Measurements from ENCODE around the gene CORO2B. TPM values are rescaled to one million over a fixed set of nuclear protein-coding genes. Genes with fewer than 3 reads are reported as not detected.

CORO2B gene
- total and polyA plus RNA-seq, 2 of the 4 experiments (the other 2 are of a cell fraction): 9.3 to 39.3 TPM

- Histone ChIP-seq H3K4ac (ENCODE audit: low read depth, low read length) (no peak overlapping the region), H3K9me1 (ENCODE audit: insufficient read depth, low read length) (no peaks in the 10 kb centered on the region), H4K8ac (ENCODE audit: low read depth in 2 of 2, low read length in 2 of 2) (no peak overlapping the region), H3K27me3 (ENCODE audit: control insufficient read depth, insufficient read depth, low read length) (peaks cover 21% of the 10 kb centered on the region), H2BK5ac (ENCODE audit: low read depth, low read length, poor library complexity, severe bottlenecking) (no peak overlapping the region), H2AK9ac (replicated peaks; ENCODE audit: low read depth, low read length, poor library complexity) (no peak overlapping the region), H4K5ac (ENCODE audit: low read depth, low read length) (no peak overlapping the region), H3K4me1 (ENCODE audit: control insufficient read depth, insufficient read depth, low read length) (peaks cover 5% of the 10 kb centered on the region), H3K79me1 (ENCODE audit: low read depth in 1 of 2, low read length in 2 of 2) (no peaks in the 10 kb centered on the region), H3K4me2 (ENCODE audit: low read depth, low read length) (peak overlapping the region; percentile 64; the same call in 1 of the 2 replicates), H3K9ac (ENCODE audit: low read depth, low read length) (no peak overlapping the region), H2BK120ac (ENCODE audit: low read depth, low read length) (no peak overlapping the region), H3K36me3 (ENCODE audit: control insufficient read depth, insufficient read depth, low read length) (no peaks in the 10 kb centered on the region), H4K20me1 (ENCODE audit: insufficient read depth, low read length) (no peaks in the 10 kb centered on the region), H4K91ac (ENCODE audit: insufficient read depth, low read depth, low read length) (no peak overlapping the region), H3K14ac (replicated peaks; ENCODE audit: low read depth, low read length) (no peak overlapping the region), H3K23ac (ENCODE audit: low read depth, low read length) (no peak overlapping the region), H3K18ac (ENCODE audit: low read depth, low read length) (no peak overlapping the region), H2BK20ac (ENCODE audit: low read depth, low read length) (no peak overlapping the region), H3K9me3 (ENCODE audit: control insufficient read depth, insufficient read depth, low read length) (no peaks in the 10 kb centered on the region), H3K4me3 (ENCODE audit: insufficient read depth, low read depth, low read length) (no peak overlapping the region), H3K27ac (ENCODE audit: insufficient read depth, low read length) (no peak overlapping the region), H2BK15ac (ENCODE audit: low read depth, low read length) (no peak overlapping the region), H2AK5ac (ENCODE audit: low read depth, low read length) (no peak overlapping the region), H3K56ac (ENCODE audit: extremely low read depth, insufficient read depth, low read length) (no peak overlapping the region), H2AFZ (replicated peaks; ENCODE audit: low read length, poor library complexity) (no peak overlapping the region)
- dilution Hi-C loops (cut with HindIII; ENCODE audit: low sequenced_read_pairs, unreplicated experiment) (no loop called here), in situ Hi-C loops (cut with MboI; ENCODE audit: low sequenced_read_pairs) (loop anchor here (5.0 to 10.0 kb wide), 2 partner anchors 61 to 144 kb away; no protein-coding TSS in a partner anchor), intact Hi-C loops (cut with micrococcal nuclease) (loop anchor here (5.0 kb wide), 1 partner anchor 89 kb away; the partner anchor contains the start of gene ANP32A)
- no peak for TF ChIP-seq CEBPB (IDR thresholded peaks at IDR 0.05; ENCODE audit: low read depth, low read length)
- no peak for TF ChIP-seq ELK1 (IDR thresholded peaks at IDR 0.05; ENCODE audit: borderline replicate concordance, low read depth, low read length)
- TF ChIP-seq MXI1 (IDR thresholded peaks at IDR 0.05; ENCODE audit: borderline replicate concordance, low read depth, low read length): no peak
- TF ChIP-seq BHLHE40 (IDR thresholded peaks at IDR 0.05; ENCODE audit: low read depth, low read length): no peak
- TF ChIP-seq, protein P1, sequence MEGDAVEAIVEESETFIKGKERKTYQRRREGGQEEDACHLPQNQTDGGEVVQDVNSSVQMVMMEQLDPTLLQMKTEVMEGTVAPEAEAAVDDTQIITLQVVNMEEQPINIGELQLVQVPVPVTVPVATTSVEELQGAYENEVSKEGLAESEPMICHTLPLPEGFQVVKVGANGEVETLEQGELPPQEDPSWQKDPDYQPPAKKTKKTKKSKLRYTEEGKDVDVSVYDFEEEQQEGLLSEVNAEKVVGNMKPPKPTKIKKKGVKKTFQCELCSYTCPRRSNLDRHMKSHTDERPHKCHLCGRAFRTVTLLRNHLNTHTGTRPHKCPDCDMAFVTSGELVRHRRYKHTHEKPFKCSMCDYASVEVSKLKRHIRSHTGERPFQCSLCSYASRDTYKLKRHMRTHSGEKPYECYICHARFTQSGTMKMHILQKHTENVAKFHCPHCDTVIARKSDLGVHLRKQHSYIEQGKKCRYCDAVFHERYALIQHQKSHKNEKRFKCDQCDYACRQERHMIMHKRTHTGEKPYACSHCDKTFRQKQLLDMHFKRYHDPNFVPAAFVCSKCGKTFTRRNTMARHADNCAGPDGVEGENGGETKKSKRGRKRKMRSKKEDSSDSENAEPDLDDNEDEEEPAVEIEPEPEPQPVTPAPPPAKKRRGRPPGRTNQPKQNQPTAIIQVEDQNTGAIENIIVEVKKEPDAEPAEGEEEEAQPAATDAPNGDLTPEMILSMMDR (conservative IDR thresholded peaks at IDR 0.05; ENCODE audit: low read depth, low read length): no peak
- no peak for TF ChIP-seq CHD1 (IDR thresholded peaks at IDR 0.05; ENCODE audit: low read depth, low read length)
- no peak for TF ChIP-seq FOS (IDR thresholded peaks at IDR 0.05; ENCODE audit: low read depth, low read length)
- TF ChIP-seq SMC3 (IDR thresholded peaks at IDR 0.05; ENCODE audit: low read depth, low read length): no peak
- no peak for TF ChIP-seq POLR2A (IDR thresholded peaks at IDR 0.05; ENCODE audit: low read depth, low read length)
- no peak for TF ChIP-seq NFE2L2 (IDR thresholded peaks at IDR 0.05; ENCODE audit: low read depth, low read length)
- no peak for TF ChIP-seq MAZ (IDR thresholded peaks at IDR 0.05; ENCODE audit: borderline replicate concordance, low read depth, low read length)
- no peak for TF ChIP-seq RAD21 (IDR thresholded peaks at IDR 0.05; ENCODE audit: low read length)
- no peak for TF ChIP-seq RCOR1 (IDR thresholded peaks at IDR 0.05; ENCODE audit: insufficient replicate concordance, low read length)
- 60% methylated on average over 1 of the region's 6 CpGs; no CpG with 5 or more reads in 1 of the 2 experiments for WGBS, 2 experiments (ENCODE audit: extremely low coverage in 2 of 2, insufficient read length in 1 of 2)
- DNase-seq (no peak), ATAC-seq (ENCODE audit: low read depth) (no peak)
- ChIA-PET CTCF (interaction anchor here (1.2 kb wide), 1 partner anchor 19 kb away, joined by 4 read pairs; no protein-coding TSS in a partner anchor), POLR2A (ENCODE audit: unreplicated experiment) (no interaction called here)
- BruUV-seq (replicated peaks): no TSS peak
Measured at GRCh38 chr15:68733666-68734065, 154.9 kb downstream of the CORO2B start.
